OCI-LY3 (cell line): Measurements from ENCODE around the gene TMEM52B.

Experiments
- CTCF ChIP-seq: fragments of 200-600, 300-600 bp; sonication (generic); IDR thresholded peaks from 2 replicates; pipeline ENCODE4 v1.5.1; 2014; ENCODE audit warnings: antibody characterized with exemption, low read length, low read depth
- EZH2phosphoT487 ChIP-seq: fragments of 200-600 bp; shearing (Covaris generic); IDR thresholded peaks from 2 replicates; pipeline ENCODE4 v1.6.1; 2018; ENCODE audit warnings: antibody characterized with exemption, mixed run types, low read depth

DNA sequence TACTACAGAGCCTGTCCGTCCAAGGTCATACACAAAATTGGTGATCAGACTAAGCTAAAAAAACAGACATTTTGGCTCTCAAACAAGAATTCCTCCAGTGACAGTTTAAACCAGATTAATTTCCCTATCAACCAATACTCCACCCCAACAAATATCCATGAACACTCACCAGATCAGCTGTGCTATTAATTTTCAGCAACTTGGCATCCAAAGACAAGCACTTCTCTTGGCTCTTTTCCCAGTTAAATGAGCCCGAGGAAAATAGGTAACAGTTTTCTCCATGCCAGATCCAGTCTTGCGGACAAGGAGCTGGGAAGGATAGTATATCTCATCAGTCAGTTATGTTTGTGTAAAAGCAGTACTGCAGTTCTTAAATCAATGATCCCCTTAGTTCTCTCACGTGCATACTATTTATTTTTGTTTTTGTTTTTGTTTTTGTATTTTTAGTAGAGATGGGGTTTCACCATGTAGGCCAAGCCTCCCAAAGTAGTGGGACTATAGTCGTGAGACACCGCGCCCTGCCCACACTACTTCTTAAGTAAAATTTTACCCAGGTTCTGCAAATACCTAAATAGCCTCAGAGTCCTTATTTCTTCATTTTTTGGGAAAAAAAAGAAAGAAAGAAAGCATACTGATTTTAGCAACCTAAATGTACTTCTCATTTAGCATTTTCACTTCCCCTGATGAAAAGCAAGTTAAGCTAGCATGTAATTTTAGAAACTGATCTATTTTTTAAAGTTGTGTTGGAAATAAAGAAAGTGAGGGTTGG is 18.0 kb upstream of the TMEM52B start:
- TF ChIP-seq CTCF (no peak), EZH2phosphoT487 (no peak)
